Mammary epithelial cell (primary cell): ENCODE results near the gene PDK2.

Experiments used
- EZH2 ChIP-seq: IDR thresholded peaks from 2 replicates; pipeline ENCODE4 v1.6.1; 2012; ENCODE audit warnings: low read length, inconsistent platforms, borderline replicate concordance
- TF ChIP-seq, protein P1 (sequence below), 2 donors: IDR thresholded peaks in 1 of 2; conservative IDR thresholded peaks in 1 of 2; 2 replicates each; pipeline ENCODE4 v1.5.1; 2011 to 2012; ENCODE audit warnings: inconsistent platforms in 2 of 2, low read length in 2 of 2, mild to moderate bottlenecking in 2 of 2, control low read depth in 1 of 2, low read depth in 1 of 2; ENCODE audit not compliant: insufficient read depth in 1 of 2; ENCODE audit errors: extremely low read depth in 1 of 2

DNA sequence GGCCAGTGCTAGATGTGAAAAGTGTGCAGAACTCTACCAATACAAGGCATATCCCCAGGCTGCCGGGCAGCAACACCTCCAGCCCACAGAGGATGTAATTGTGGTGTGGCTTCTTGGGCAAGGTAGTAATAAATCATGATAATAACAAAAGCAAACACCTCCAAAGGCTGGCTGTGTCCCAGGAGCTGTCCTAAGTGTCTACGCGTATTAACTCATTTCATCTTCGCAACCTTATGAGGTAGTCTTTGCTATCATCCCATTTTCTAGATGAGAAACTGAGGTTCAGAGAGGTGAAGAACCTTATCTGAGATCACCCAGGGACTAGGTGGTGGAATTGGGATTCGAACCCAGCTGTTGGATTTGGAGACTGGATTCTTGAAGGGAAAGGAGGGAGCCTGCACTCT is 5.3 kb downstream of the PDK2 start:
- TF ChIP-seq, protein P1, sequence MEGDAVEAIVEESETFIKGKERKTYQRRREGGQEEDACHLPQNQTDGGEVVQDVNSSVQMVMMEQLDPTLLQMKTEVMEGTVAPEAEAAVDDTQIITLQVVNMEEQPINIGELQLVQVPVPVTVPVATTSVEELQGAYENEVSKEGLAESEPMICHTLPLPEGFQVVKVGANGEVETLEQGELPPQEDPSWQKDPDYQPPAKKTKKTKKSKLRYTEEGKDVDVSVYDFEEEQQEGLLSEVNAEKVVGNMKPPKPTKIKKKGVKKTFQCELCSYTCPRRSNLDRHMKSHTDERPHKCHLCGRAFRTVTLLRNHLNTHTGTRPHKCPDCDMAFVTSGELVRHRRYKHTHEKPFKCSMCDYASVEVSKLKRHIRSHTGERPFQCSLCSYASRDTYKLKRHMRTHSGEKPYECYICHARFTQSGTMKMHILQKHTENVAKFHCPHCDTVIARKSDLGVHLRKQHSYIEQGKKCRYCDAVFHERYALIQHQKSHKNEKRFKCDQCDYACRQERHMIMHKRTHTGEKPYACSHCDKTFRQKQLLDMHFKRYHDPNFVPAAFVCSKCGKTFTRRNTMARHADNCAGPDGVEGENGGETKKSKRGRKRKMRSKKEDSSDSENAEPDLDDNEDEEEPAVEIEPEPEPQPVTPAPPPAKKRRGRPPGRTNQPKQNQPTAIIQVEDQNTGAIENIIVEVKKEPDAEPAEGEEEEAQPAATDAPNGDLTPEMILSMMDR (conservative IDR thresholded peaks at IDR 0.05 in 1 of 2, IDR thresholded peaks at IDR 0.05 in 1 of 2; ENCODE audit: extremely low read depth in 1 of 2, insufficient read depth in 1 of 2, low read depth in 1 of 2, low read length in 2 of 2), result no peak
- no peak for TF ChIP-seq EZH2
